Measurements from ENCODE around the gene CFAP68. TPM values are rescaled to one million over a fixed set of nuclear protein-coding genes. Genes with fewer than 3 reads are reported as not detected.

The CFAP68 gene
- total and polyA plus RNA-seq, 10 of the 15 experiments (the other 5 are each of a cell fraction or from before 2014, with no cell fraction given): 35.7 to 84.4 (median 64.1) TPM

GRCh38 chr11:111926505-111927391 lies 47.4 kb downstream of the CFAP68 start:
- Histone ChIP-seq H3K27me3 (replicated peaks in 1 of 2; ENCODE audit: control insufficient read depth in 2 of 2, insufficient read depth in 2 of 2, low read length in 1 of 2) (no peaks in the 10 kb centered on the region; a peak in 1 of 4 replicates), H3K27ac (ENCODE audit: control insufficient read depth, insufficient read depth) (peak overlapping the region; percentile 66), H3K36me3 (ENCODE audit: control insufficient read depth in 2 of 2, insufficient read depth in 2 of 2, low read length in 1 of 2) (no peaks in the 10 kb centered on the region), H3K9me3 (replicated peaks; ENCODE audit: control insufficient read depth, insufficient read depth, low read length) (no peaks in the 10 kb centered on the region), H3K79me2 (ENCODE audit: control insufficient read depth, insufficient read depth, low read length) (no peaks in the 10 kb centered on the region), H3K4me2 (ENCODE audit: control insufficient read depth, insufficient read depth) (peak overlapping the region; percentile 95), H3K4me3 (peak overlapping the region; percentile 66), H3K9ac (ENCODE audit: control insufficient read depth, insufficient read depth, low read length) (peak overlapping the region; percentile 59), H4K20me1 (ENCODE audit: control insufficient read depth, insufficient read depth) (no peaks in the 10 kb centered on the region), H2AFZ (ENCODE audit: control insufficient read depth, low read depth, low read length) (peak overlapping the region; percentile 91), H3K4me1 (ENCODE audit: control insufficient read depth, insufficient read depth, low read length) (peaks cover 10% of the 10 kb centered on the region)
- in situ Hi-C loops (cut with MboI): no loop called here
- RAD21 ChIA-PET (ENCODE audit: unreplicated experiment): interaction anchor here (0.7 to 1.7 kb wide), 14 partner anchors 9 to 353 kb away, joined by 3 to 9 read pairs (median 4); partner anchors contain the start of genes ALG9, BCO2 and PPP2R1B
- ATAC-seq: peak; percentile 98
- SMC1A ChIA-PET (ENCODE audit: uncharacterized antibody, unreplicated experiment): interaction anchor here (0.6 to 2.9 kb wide), 13 partner anchors 9 to 354 kb away, joined by 3 to 9 read pairs (median 3); partner anchors contain the start of gene ALG9
- DNase-seq (ENCODE audit: low read depth, low spot score): peak; percentile 84
- POLR2A ChIA-PET: interaction anchor here (0.6 to 1.6 kb wide), 11 partner anchors 9 to 167 kb away, joined by 3 to 6 read pairs (median 4); partner anchors contain the start of genes ALG9, DIXDC1, SDHD and TIMM8B
- CTCF ChIA-PET: interaction anchor here (0.6 to 1.8 kb wide), 19 partner anchors 9 to 354 kb away, joined by 3 to 11 read pairs (median 4); partner anchors contain the start of genes ALG9, C11orf52, CRYAB and SDHD
- 1% methylated on average over 34 of the region's 47 CpGs for WGBS (ENCODE audit: insufficient coverage, insufficient replicate concordance, low lambda C conversion rate, missing lambda C conversion rate)
- FAIRE-seq: peak; percentile 95
- TSS peak; percentile 92 for BruUV-seq (replicated peaks)
- intact Hi-C loops (cut with micrococcal nuclease; ENCODE audit: unreplicated experiment): loop anchor here (2.0 kb wide), 2 partner anchors 48 to 160 kb away; partner anchors contain the start of genes CFAP68, FDXACB1, SDHD and TIMM8B
- TF ChIP-seq MYC (IDR thresholded peaks at IDR 0.05; ENCODE audit: insufficient read depth, insufficient read length, insufficient replicate concordance, low read length, severe bottlenecking): no peak
- TF ChIP-seq SMAD5 (IDR thresholded peaks at IDR 0.05; ENCODE audit: low read depth): no peak
- TF ChIP-seq TBL1XR1 (IDR thresholded peaks at IDR 0.05; ENCODE audit: low read depth, low read length): no peak
- 0 out of 2 replicates have a peak, but pooled peaks have one; percentile 46 for TF ChIP-seq POLR2AphosphoS2 (IDR thresholded peaks at IDR 0.05; ENCODE audit: low read depth, low read length)
- TF ChIP-seq, protein P1, sequence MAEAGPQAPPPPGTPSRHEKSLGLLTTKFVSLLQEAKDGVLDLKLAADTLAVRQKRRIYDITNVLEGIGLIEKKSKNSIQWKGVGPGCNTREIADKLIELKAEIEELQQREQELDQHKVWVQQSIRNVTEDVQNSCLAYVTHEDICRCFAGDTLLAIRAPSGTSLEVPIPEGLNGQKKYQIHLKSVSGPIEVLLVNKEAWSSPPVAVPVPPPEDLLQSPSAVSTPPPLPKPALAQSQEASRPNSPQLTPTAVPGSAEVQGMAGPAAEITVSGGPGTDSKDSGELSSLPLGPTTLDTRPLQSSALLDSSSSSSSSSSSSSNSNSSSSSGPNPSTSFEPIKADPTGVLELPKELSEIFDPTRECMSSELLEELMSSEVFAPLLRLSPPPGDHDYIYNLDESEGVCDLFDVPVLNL (IDR thresholded peaks at IDR 0.05; ENCODE audit: low read depth, low read length): no peak
- no peak for TF ChIP-seq YY1 (IDR thresholded peaks at IDR 0.05; ENCODE audit: low read depth, low read length)
- no peak for TF ChIP-seq ZNF274 (IDR thresholded peaks at IDR 0.05; ENCODE audit: insufficient read depth, insufficient read length)
- 0 out of 2 replicates have a peak, but pooled peaks have one; percentile 34 for TF ChIP-seq ELK1 (IDR thresholded peaks at IDR 0.05; ENCODE audit: low read depth, low read length)
- TF ChIP-seq HDGF (IDR thresholded peaks at IDR 0.05): no peak
- no peak for TF ChIP-seq NR2C1 (IDR thresholded peaks at IDR 0.05)
- TF ChIP-seq CBX5 (IDR thresholded peaks at IDR 0.05; ENCODE audit: low read depth): no peak
- TF ChIP-seq, protein P2, sequence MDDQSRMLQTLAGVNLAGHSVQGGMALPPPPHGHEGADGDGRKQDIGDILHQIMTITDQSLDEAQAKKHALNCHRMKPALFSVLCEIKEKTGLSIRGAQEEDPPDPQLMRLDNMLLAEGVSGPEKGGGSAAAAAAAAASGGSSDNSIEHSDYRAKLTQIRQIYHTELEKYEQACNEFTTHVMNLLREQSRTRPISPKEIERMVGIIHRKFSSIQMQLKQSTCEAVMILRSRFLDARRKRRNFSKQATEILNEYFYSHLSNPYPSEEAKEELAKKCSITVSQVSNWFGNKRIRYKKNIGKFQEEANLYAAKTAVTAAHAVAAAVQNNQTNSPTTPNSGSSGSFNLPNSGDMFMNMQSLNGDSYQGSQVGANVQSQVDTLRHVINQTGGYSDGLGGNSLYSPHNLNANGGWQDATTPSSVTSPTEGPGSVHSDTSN (IDR thresholded peaks at IDR 0.05; ENCODE audit: insufficient replicate concordance, low read depth, low read length): no peak
- TF ChIP-seq ZBTB33 (IDR thresholded peaks at IDR 0.05): no peak
